Fibroblast of the aortic adventitia (primary cell): Measurements from ENCODE around the gene ATOH8. TPM values are rescaled to one million over a fixed set of nuclear protein-coding genes. Genes with fewer than 3 reads are reported as not detected.

Experiments used
- DNase-seq: peaks from one replicate; pipeline ENCODE4 v3.0.0-alpha.2; 2010; ENCODE audit warnings: low read depth
- H3K4me3 ChIP-seq: 2 replicates; pipeline ENCODE4 v1.5.1; 2011; ENCODE audit warnings: low read depth, mild to moderate bottlenecking, control low read depth, low read length, moderate library complexity
- total RNA-seq: library from RNA; depleted of rRNA; stranded (reverse); fragments of >200 nt; gene quantifications from 2 replicates; pipeline ENCODE4 v1.2.3, GENCODE V29; 2012; ENCODE audit warnings: low replicate concordance
- TF ChIP-seq, protein P1 (sequence below): IDR thresholded peaks from 2 replicates; pipeline ENCODE4 v1.5.1; 2011; ENCODE audit warnings: mild to moderate bottlenecking, low read length, control low read depth, inconsistent platforms; ENCODE audit not compliant: insufficient read depth

ATOH8 gene
- total RNA-seq, 1 donor: 17.0 TPM

DNA sequence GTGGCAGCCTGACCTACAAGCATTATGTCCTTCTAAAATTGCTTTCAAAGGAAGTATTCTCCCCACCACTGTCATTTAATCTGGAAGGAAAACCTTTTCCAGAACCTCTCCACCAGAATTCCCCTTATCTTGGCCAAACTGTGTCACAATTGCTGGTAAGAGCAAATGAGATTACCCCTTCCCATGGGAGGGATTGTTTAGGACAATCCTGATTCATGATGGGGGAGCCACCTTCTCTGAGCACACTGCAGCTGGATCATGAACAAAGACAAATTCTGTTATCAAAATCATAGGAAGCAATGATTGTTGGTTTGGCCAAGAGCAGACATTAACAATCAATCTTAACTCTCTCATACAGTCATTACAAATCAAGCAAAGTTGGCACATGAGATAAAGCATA lies 18.1 kb upstream of the ATOH8 start:
- no peak overlapping the region for H3K4me3 ChIP-seq
- DNase-seq: peak; percentile 81
- TF ChIP-seq, protein P1, sequence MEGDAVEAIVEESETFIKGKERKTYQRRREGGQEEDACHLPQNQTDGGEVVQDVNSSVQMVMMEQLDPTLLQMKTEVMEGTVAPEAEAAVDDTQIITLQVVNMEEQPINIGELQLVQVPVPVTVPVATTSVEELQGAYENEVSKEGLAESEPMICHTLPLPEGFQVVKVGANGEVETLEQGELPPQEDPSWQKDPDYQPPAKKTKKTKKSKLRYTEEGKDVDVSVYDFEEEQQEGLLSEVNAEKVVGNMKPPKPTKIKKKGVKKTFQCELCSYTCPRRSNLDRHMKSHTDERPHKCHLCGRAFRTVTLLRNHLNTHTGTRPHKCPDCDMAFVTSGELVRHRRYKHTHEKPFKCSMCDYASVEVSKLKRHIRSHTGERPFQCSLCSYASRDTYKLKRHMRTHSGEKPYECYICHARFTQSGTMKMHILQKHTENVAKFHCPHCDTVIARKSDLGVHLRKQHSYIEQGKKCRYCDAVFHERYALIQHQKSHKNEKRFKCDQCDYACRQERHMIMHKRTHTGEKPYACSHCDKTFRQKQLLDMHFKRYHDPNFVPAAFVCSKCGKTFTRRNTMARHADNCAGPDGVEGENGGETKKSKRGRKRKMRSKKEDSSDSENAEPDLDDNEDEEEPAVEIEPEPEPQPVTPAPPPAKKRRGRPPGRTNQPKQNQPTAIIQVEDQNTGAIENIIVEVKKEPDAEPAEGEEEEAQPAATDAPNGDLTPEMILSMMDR: no peak

DNA sequence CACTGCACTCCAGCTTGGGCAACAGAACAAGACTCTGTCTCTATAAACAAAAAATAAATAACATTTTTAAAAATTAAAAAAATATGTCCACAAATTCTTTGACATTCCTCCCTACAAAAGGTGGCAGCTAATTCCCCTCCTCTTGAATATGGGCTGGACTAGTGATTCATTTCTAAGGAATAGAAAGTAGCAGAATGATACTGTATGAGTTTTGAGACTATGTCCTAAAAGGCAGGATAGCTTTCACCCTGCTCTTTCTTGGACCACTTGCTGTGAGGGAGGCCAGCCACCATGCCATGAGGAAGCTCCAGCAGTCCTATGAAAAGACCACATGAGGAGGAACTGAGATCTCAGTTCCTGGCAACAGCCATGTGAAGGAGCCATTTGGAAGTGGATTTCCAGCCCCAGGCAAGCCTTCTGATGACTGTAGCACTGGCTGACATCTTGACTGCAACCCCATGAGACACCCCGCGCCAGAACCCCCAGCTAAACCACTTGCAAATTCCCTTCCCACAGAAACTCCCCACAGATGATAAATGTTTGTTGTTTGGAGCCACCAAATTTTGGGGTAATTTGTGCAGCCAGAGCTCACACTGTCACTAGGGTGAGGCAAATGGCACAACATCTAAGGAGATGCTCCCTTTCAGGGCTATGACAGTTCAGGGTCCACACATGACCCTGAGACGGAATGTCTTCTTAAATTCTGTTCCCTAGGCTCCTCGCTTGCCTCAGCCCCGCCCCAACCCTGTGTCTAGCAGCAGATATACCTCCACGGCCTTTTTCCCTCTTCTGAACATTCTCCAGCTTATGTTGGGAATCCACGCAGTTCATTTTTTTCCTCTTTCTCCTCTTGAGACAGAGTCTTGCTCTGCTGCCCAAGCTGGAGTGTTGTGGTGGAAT lies 17.1 kb upstream of the ATOH8 start:
- H3K4me3 ChIP-seq: no peak overlapping the region
- DNase-seq: no peak
- TF ChIP-seq, protein P1: no peak

DNA sequence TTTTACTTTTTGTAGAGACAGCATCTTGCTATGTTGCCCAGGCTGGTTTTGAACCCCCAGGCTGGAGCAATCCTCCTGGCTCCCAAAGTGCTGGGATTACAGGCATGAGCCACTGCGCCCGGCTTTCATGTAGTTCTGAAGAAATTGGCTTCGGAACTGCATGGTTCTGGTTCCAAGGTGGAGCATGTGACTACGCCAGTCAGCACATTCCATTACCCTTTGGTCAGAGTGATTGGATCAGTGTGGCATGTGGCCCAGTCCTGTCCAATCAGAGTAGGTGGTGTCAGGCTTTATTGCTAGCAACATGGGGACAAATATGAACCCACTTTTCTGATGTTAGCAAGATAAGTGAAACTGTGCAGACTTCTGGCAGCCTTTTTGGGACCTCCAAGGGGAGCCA lies 16.3 kb upstream of the ATOH8 start:
- TF ChIP-seq, protein P1: no peak
- no peak overlapping the region for H3K4me3 ChIP-seq
- peak; percentile 99 for DNase-seq

DNA sequence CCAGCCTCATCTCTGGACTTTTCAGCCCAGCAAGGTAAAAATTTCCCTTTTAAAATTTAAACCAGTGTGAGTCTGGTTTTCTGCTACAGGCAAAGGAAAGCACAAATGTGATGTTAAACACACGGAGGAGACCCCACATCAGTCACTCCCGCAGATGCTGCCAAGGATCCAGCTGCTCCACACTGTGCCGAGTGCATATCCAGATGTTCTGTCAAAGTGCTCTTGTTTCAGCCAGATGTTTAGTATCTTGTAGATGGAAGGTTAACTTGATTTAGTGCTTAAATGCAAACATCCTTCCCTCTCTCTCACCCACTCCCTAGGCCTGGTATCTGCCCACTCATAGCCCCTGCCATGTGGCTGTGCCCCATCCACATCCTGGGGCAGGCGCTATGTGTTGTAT lies 15.8 kb upstream of the ATOH8 start:
- TF ChIP-seq, protein P1: no peak
- H3K4me3 ChIP-seq: no peak overlapping the region
- peak; percentile 45 for DNase-seq

DNA sequence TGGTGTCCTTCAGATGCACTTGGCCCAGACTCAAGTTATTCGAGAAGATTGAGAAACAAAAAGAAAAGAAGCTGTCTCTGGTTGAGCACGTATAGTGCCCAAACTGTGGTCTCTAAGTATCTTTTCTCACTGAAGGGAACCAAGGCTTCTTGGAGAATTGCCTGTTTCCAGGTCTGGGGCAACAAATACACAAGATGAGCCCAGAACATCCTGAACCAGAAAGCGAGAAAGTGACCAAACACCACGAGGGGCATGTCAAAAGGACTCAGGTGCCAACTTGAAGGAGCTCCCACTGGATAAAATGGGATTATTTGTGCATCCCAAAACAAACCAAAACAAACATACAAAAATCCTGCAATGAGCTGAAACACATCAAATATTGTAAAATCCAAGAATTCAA lies 13.6 kb upstream of the ATOH8 start:
- TF ChIP-seq, protein P1: no peak
- no peak overlapping the region for H3K4me3 ChIP-seq
- no peak for DNase-seq

DNA sequence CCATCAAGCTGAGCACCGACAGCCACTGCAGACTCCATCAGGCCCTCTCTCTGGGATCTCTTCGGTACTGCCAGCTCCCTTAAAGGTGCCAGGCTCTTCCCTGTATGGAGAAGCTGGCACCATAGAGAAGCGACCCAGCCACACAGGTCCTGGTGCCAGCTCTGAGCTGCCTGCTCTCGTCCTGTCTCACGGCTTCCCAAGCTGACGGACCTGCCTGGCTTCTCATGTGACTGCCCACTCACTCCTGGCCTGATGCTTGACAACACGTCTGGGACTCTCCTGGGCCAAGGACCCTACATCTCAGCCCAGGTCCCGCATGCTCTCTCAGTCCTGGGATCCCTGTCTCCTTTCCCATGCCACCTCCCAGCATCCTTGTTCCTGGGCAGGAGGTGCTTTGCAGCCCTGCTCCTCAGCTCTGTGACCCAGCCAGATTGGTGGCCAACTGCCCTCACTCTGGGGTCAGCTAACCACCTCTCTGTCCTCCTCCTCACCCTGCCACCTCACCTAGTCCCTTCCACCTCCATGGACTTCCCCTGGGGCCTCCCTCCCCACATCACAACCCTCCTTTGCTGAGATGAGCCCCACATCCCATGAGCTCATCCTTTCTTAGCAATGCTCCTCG lies 12.5 kb upstream of the ATOH8 start:
- TF ChIP-seq, protein P1: no peak
- DNase-seq: no peak
- no peak overlapping the region for H3K4me3 ChIP-seq
